ENCODE measurements around the gene OTOS.

GRCh38 chr2:240142859-240143258, 2.4 kb upstream of the OTOS start:
- no peak for TF ChIP-seq CTCF (IDR thresholded peaks at IDR 0.05; ENCODE audit: insufficient read depth, low read depth, low read length)
- no peak for TF ChIP-seq EZH2 (IDR thresholded peaks at IDR 0.05; ENCODE audit: insufficient read depth, low read length)
